ENCODE data around the gene BSPRY.

BSPRY gene

DNA sequence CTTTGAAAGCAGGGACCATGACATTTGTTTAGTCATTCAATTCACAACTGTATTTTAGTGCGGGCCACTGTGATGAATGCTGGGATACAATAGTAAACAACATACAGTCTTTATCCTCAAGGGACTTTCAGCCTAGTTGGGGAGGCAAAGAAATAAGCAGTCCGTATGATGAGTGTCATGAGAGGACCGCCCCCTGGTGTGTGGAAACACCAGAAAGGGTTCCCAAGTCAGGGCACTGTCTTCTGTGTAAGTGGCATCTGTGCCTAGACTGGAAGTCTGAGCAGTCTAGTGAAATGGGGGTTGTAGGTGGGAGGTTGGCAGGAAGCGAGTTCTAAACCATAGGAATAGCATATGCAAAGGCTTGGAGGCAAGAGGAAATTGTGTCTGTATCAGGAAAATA lies 68.0 kb downstream of the BSPRY start:
- TF ChIP-seq GATA2 (IDR thresholded peaks at IDR 0.05; ENCODE audit: low read depth, low read length) (no peak), GATA3 (IDR thresholded peaks at IDR 0.05; ENCODE audit: low read depth, low read length) (no peak)
